Smooth muscle cell (in vitro differentiated cells): ENCODE measurements around the gene RASA3. TPM values are rescaled to one million over a fixed set of nuclear protein-coding genes. Genes with fewer than 3 reads are reported as not detected.
A peak's percentile ranks its signal among the peaks of the same experiment; 100 is the strongest.
"Not testable (repeated sequence)": the region's sequence is repeated elsewhere in the genome, so short reads cannot be mapped to it uniquely, and the experiment has no call there.

ENCODE experiments used
- DNase-seq: peaks from one replicate; lab custom pipeline; 2025; ENCODE audit not compliant: unreplicated experiment; lab: John Stamatoyannopoulos, UW
- H2AFZ ChIP-seq: fragments of 200-600 bp; sonication (generic); 2 replicates; pipeline ENCODE4 v1.6.0; 2016; ENCODE audit warnings: antibody characterized with exemption, low read depth, mild to moderate bottlenecking
- H3F3A ChIP-seq: fragments of 200-600 bp; sonication (generic); 2 replicates; pipeline ENCODE4 v1.6.0; 2017; ENCODE audit warnings: antibody characterized with exemption, low read depth
- H3K27ac ChIP-seq: fragments of 200-600 bp; sonication (generic); 2 replicates; pipeline ENCODE4 v1.5.1; 2016; ENCODE audit warnings: low read depth, mild to moderate bottlenecking
- H3K27me3 ChIP-seq: fragments of 200-600 bp; sonication (generic); 2 replicates; pipeline ENCODE4 v1.6.1; 2016; ENCODE audit warnings: low read depth, mild to moderate bottlenecking
- H3K36me3 ChIP-seq: fragments of 200-600 bp; sonication (generic); 2 replicates; pipeline ENCODE4 v1.5.1; 2016; ENCODE audit warnings: low read depth
- H3K4me1 ChIP-seq: fragments of 200-600 bp; sonication (generic); 2 replicates; pipeline ENCODE4 v1.5.1; 2016; ENCODE audit warnings: low read depth
- H3K4me2 ChIP-seq: fragments of 200-600 bp; sonication (generic); 2 replicates; pipeline ENCODE4 v1.6.0; 2016; ENCODE audit warnings: mild to moderate bottlenecking
- H3K4me3 ChIP-seq: fragments of 200-600 bp; sonication (generic); 2 replicates; pipeline ENCODE4 v1.5.1; 2016; ENCODE audit warnings: mild to moderate bottlenecking
- H3K79me2 ChIP-seq: fragments of 200-600 bp; sonication (generic); 2 replicates; pipeline ENCODE4 v1.6.0; 2016; ENCODE audit warnings: low read depth, mild to moderate bottlenecking
- H3K9ac ChIP-seq: fragments of 200-600 bp; sonication (generic); 2 replicates; pipeline ENCODE4 v1.6.0; 2016; ENCODE audit warnings: low read depth
- H3K9me3 ChIP-seq: fragments of 200-600 bp; sonication (generic); replicated peaks from 2 replicates; pipeline ENCODE4 v1.5.1; 2016; ENCODE audit warnings: low read depth
- H4K20me1 ChIP-seq: fragments of 200-600 bp; sonication (generic); 2 replicates; pipeline ENCODE4 v1.6.0; 2016; ENCODE audit warnings: low read depth
- WGBS: methylation state at CpG from one replicate; pipeline ENCODE4 v1.1.7; 2016; ENCODE audit warnings: low lambda C conversion rate; 5-methylcytosine and 5-hydroxymethylcytosine counted together
- polyA plus RNA-seq: library from polyadenylated mRNA; unstranded; fragments of >200 nt; fragmentation: Nextera tagmentation; extraction: Ambion mirVana; gene quantifications from 2 replicates; pipeline ENCODE4 v1.2.1, GENCODE V29; 2016
- total RNA-seq: library from RNA; depleted of rRNA; stranded (reverse); fragments of >200 nt; gene quantifications from 2 replicates; pipeline ENCODE4 v1.2.3, GENCODE V29; 2014
- TF ChIP-seq, protein P1 (sequence below): fragments of 200-600 bp; sonication (generic); IDR thresholded peaks from 2 replicates; pipeline ENCODE4 v1.5.1; 2017; ENCODE audit warnings: borderline replicate concordance, mild to moderate bottlenecking, antibody characterized with exemption; ENCODE audit not compliant: insufficient read depth, poor library complexity, severe bottlenecking

The RASA3 gene
- total and polyA plus RNA-seq, 2 experiments from 2014 or later: 21.3 to 26.8 TPM

DNA sequence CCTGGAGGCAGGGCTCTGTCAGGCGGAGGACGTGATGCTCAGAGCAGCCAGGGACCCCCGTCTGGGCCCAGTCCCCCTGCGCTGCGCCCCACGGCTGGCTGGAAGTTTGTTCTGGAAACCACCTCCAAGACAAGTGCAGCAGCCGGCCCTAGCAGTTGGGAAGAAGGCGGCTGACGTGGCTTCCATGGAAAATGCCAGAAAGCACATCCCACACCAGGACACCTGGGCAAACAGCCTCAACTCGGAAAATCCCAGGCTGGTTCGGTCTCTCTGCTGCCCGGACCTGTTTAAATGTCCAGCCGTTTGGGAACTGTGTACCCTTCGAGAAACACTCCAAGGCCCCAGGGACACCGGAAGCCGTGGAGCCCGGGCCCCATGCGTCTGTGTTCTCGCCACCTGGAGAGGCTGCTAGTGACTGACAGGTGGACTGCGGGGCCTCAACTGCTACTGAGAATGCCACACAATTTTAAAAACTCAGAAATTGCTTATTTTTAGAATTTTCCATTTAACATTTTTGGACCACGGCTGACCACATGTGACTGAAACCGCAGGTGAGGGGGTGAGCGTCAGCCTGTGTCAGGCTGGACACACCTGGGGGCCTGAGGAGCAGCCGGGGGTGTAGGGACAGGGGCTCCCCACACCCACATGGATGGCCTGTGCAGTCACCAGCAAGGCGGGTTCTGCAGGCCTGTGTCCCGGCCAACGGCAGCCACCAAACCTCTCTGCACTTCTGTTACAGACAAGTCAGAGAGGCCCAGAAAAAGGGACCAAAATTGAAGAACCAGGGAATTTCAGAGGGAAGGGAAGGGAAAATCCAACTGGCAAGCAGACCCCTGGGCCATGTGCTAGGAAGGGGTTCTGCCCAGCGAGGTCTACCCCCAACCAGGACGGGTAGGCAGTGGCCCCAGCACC lies 31.7 kb downstream of the RASA3 start:
- WGBS: 69% methylated on average over 29 of the region's 29 CpGs
- peaks cover 56% of the 10 kb centered on the region for H3K79me2 ChIP-seq
- H4K20me1 ChIP-seq: peaks cover 75% of the 10 kb centered on the region
- DNase-seq: no peak
- H3K4me1 ChIP-seq: peaks cover 16% of the 10 kb centered on the region
- H3K9me3 ChIP-seq: no peaks in the 10 kb centered on the region
- H3K4me3 ChIP-seq: no peak overlapping the region
- no peak overlapping the region for H3K9ac ChIP-seq
- H3K4me2 ChIP-seq: no peak overlapping the region
- TF ChIP-seq, protein P1, sequence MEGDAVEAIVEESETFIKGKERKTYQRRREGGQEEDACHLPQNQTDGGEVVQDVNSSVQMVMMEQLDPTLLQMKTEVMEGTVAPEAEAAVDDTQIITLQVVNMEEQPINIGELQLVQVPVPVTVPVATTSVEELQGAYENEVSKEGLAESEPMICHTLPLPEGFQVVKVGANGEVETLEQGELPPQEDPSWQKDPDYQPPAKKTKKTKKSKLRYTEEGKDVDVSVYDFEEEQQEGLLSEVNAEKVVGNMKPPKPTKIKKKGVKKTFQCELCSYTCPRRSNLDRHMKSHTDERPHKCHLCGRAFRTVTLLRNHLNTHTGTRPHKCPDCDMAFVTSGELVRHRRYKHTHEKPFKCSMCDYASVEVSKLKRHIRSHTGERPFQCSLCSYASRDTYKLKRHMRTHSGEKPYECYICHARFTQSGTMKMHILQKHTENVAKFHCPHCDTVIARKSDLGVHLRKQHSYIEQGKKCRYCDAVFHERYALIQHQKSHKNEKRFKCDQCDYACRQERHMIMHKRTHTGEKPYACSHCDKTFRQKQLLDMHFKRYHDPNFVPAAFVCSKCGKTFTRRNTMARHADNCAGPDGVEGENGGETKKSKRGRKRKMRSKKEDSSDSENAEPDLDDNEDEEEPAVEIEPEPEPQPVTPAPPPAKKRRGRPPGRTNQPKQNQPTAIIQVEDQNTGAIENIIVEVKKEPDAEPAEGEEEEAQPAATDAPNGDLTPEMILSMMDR: no peak
- H3K27me3 ChIP-seq: no peaks in the 10 kb centered on the region
- no peaks in the 10 kb centered on the region for H3K36me3 ChIP-seq
- H2AFZ ChIP-seq: no peak overlapping the region
- H3K27ac ChIP-seq: peak overlapping the region; percentile 53
- H3F3A ChIP-seq: peaks cover 8% of the 10 kb centered on the region

DNA sequence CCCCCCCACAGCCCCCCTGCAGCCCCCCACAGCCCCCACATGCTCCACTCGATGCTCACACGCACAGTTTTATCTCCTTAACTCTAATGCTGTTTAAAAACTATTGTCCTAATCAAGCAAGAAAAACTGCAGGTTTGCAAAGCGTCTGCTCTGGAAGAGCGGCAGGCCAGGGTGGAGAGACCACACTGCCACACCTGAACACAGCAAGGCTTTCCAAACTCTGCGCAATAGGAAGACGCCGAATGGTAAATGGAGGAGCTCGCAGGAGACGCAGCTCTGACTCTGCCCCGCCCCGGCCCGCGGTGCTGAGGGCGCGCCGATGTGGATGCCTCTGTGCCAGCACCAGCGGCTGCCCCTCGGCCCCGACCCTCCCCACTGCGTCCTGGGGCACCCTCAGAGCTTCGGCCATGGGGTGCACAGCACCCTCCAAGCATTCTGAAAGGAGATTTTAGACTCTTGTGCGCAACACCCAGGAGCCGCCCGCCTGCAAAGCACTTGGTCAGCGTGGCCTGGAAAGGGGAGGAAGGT lies 32.4 kb downstream of the RASA3 start:
- Histone ChIP-seq H3K9ac (no peak overlapping the region), H3K36me3 (no peaks in the 10 kb centered on the region), H2AFZ (no peak overlapping the region), H3F3A (peaks cover 8% of the 10 kb centered on the region), H3K4me2 (no peak overlapping the region), H3K4me3 (no peak overlapping the region), H3K27ac (peak overlapping the region; percentile 53), H4K20me1 (peaks cover 75% of the 10 kb centered on the region), H3K4me1 (peaks cover 16% of the 10 kb centered on the region), H3K9me3 (no peaks in the 10 kb centered on the region), H3K79me2 (peaks cover 56% of the 10 kb centered on the region), H3K27me3 (no peaks in the 10 kb centered on the region)
- DNase-seq: no peak
- TF ChIP-seq, protein P1: no peak
- 33% methylated on average over 22 of the region's 25 CpGs for WGBS

DNA sequence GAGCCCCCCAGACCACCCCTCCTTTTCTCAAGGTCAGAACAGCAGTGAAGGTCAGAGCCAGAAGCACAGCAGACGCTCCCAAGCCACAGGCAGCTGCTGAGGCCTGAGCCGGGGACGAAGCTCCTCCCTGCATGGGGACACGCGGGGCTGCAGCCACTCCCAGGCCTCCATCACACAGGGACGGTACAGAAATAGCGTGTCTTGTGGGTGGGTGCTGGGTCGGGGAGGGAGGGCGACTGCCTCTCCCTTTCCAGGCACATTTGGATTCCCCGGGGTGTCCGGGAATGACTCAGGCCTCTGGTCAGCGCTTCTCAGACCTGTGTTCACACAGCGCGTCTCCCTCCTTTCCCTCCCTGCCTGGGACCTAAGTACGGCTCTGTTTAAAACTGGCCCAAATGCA lies 33.2 kb downstream of the RASA3 start:
- peaks cover 16% of the 10 kb centered on the region for H3K4me1 ChIP-seq
- no peak overlapping the region for H3K9ac ChIP-seq
- peaks cover 8% of the 10 kb centered on the region for H3F3A ChIP-seq
- H3K4me3 ChIP-seq: no peak overlapping the region
- H4K20me1 ChIP-seq: peaks cover 76% of the 10 kb centered on the region
- TF ChIP-seq, protein P1: no peak
- no peaks in the 10 kb centered on the region for H3K27me3 ChIP-seq
- H3K36me3 ChIP-seq: no peaks in the 10 kb centered on the region
- peak overlapping the region; percentile 58 for H3K4me2 ChIP-seq
- peak; percentile 73 for DNase-seq
- peaks cover 56% of the 10 kb centered on the region for H3K79me2 ChIP-seq
- H3K9me3 ChIP-seq: no peaks in the 10 kb centered on the region
- WGBS: 2% methylated on average over 10 of the region's 15 CpGs
- H3K27ac ChIP-seq: peak overlapping the region; percentile 63
- no peak overlapping the region for H2AFZ ChIP-seq

DNA sequence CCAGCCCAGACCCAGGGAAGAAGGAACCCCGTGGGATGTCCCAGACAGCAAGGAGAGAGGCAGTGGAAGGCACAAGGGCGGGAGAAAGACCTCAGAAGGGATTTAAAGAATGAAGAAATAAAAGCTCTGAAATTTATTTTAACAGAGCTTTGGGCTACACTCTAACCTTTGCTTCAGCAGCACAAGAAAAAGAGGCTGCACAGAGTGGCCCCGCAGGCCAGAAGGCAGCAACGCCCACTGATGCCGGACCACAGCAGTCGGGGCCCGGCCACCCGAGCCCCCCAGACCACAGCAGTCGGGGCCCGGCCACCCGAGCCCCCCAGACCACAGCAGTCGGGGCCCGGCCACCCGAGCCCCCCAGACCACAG lies 33.8 kb downstream of the RASA3 start:
- not testable (repeated sequence) for DNase-seq, H3K9ac ChIP-seq, H3F3A ChIP-seq, H2AFZ ChIP-seq, H3K9me3 ChIP-seq, H3K4me3 ChIP-seq, H3K27me3 ChIP-seq, H3K36me3 ChIP-seq
- peak overlapping the region; percentile 63 for H3K27ac ChIP-seq
- H3K4me2 ChIP-seq: peak overlapping the region; percentile 58
- 69% methylated on average over 10 of the region's 14 CpGs for WGBS
- peaks cover 16% of the 10 kb centered on the region for H3K4me1 ChIP-seq
- peaks cover 82% of the 10 kb centered on the region for H4K20me1 ChIP-seq
- H3K79me2 ChIP-seq: peaks cover 61% of the 10 kb centered on the region
